ENCODE measurements around the gene MSTO1. TPM values are rescaled to one million over a fixed set of nuclear protein-coding genes. Genes with fewer than 3 reads are reported as not detected.
A peak's percentile ranks its signal among the peaks of the same experiment; 100 is the strongest.

The MSTO1 gene
- total and polyA plus RNA-seq, 2 donors (not counting 1 experiment from before 2014, with no cell fraction given) = 14.9 to 21.3 TPM

DNA sequence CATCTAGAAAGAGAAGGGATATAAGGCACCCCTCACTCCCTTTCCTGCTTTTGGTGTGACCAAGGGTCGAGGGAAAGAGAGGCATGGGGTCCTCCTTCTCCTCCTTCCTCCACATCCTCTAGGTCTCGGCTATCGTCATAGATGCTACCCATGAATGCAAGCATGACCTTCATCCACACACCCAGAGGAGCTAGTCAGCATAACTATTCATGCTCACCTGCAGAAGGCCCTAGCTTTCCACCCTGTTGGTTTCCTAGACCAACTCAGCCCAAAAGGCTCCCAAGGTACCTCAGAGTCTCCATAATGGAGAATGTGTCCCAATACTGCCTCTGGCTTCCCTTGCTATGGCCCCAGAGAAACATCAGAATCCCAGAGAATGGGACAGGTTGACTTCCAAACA lies 33.2 kb downstream of the MSTO1 start:
- Histone ChIP-seq H3K9ac (ENCODE audit: insufficient read depth, low read length) (no peak overlapping the region), H3K79me2 (ENCODE audit: control insufficient read depth, insufficient read depth, low read length) (no peaks in the 10 kb centered on the region), H3K27me3 (ENCODE audit: control insufficient read depth, insufficient read depth, low read length) (no peaks in the 10 kb centered on the region), H3K27ac (ENCODE audit: insufficient read depth, low read length) (no peak overlapping the region), H2AFZ (ENCODE audit: low read length) (no peak overlapping the region), H3K4me2 (ENCODE audit: extremely low read depth, insufficient read depth, low read length) (no peak overlapping the region), H3K4me3 (replicated peaks in 1 of 4; ENCODE audit: control extremely low read depth in 1 of 4, insufficient read depth in 1 of 4, low read depth in 3 of 4, low read length in 4 of 4) (no peak overlapping the region), H3K9me3 (ENCODE audit: control insufficient read depth, insufficient read depth, low read depth, low read length) (no peaks in the 10 kb centered on the region), H3K36me3 (ENCODE audit: control insufficient read depth, insufficient read depth, low read length) (no peaks in the 10 kb centered on the region), H4K20me1 (ENCODE audit: control insufficient read depth, extremely low read depth, insufficient read depth, low read length) (no peaks in the 10 kb centered on the region), H3K4me1 (ENCODE audit: control insufficient read depth, extremely low read depth, insufficient read depth, low read length) (no peaks in the 10 kb centered on the region)
- no peak for DNase-seq (ENCODE audit: low read depth in 2 of 2)
- TF ChIP-seq CTCF (conservative IDR thresholded peaks at IDR 0.05 in 1 of 2, IDR thresholded peaks at IDR 0.05 in 1 of 2; ENCODE audit: low read depth in 1 of 2, low read length in 2 of 2) (no peak), EZH2 (IDR thresholded peaks at IDR 0.05; ENCODE audit: low read length, missing control alignments) (no peak)

DNA sequence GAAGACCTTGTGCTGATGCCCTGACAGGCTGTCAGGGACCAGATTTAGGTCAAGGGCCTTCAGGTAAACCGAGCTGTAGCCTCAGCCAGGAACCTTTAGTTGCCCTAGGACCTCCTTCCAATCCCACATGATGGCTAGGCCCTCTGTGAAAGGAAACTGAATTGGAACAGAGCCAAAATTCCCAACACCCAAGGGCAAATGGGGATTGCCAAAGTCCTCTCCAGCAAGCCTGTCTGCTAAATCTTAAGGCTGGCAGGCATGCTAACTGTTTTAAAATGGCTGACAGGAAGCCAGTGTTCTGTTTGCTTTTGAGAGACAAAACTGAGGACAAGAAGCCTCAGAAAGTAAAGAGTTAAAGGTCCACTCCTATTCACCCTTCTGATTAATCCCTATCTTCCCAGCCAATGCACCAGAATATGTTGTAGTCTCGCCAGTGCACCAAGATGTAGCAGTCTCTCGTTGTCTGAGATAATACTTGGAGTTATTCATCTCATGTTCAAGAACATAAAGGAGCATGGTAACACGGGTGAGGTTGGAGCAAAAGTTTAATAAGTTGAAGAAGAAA lies 35.1 kb downstream of the MSTO1 start:
- Histone ChIP-seq H3K4me3 (replicated peaks in 1 of 4; ENCODE audit: control extremely low read depth in 1 of 4, insufficient read depth in 1 of 4, low read depth in 3 of 4, low read length in 4 of 4) (no peak overlapping the region), H3K36me3 (ENCODE audit: control insufficient read depth, insufficient read depth, low read length) (no peaks in the 10 kb centered on the region), H3K79me2 (ENCODE audit: control insufficient read depth, insufficient read depth, low read length) (no peaks in the 10 kb centered on the region), H4K20me1 (ENCODE audit: control insufficient read depth, extremely low read depth, insufficient read depth, low read length) (no peaks in the 10 kb centered on the region), H3K9me3 (ENCODE audit: control insufficient read depth, insufficient read depth, low read depth, low read length) (no peaks in the 10 kb centered on the region), H2AFZ (ENCODE audit: low read length) (no peak overlapping the region), H3K27ac (ENCODE audit: insufficient read depth, low read length) (no peak overlapping the region), H3K4me1 (ENCODE audit: control insufficient read depth, extremely low read depth, insufficient read depth, low read length) (no peaks in the 10 kb centered on the region), H3K4me2 (ENCODE audit: extremely low read depth, insufficient read depth, low read length) (peak overlapping the region; percentile 38), H3K9ac (ENCODE audit: insufficient read depth, low read length) (no peak overlapping the region), H3K27me3 (ENCODE audit: control insufficient read depth, insufficient read depth, low read length) (no peaks in the 10 kb centered on the region)
- TF ChIP-seq EZH2 (IDR thresholded peaks at IDR 0.05; ENCODE audit: low read length, missing control alignments) (no peak), CTCF (conservative IDR thresholded peaks at IDR 0.05 in 1 of 2, IDR thresholded peaks at IDR 0.05 in 1 of 2; ENCODE audit: low read depth in 1 of 2, low read length in 2 of 2) (no peak)
- no peak for DNase-seq (ENCODE audit: low read depth in 2 of 2)

DNA sequence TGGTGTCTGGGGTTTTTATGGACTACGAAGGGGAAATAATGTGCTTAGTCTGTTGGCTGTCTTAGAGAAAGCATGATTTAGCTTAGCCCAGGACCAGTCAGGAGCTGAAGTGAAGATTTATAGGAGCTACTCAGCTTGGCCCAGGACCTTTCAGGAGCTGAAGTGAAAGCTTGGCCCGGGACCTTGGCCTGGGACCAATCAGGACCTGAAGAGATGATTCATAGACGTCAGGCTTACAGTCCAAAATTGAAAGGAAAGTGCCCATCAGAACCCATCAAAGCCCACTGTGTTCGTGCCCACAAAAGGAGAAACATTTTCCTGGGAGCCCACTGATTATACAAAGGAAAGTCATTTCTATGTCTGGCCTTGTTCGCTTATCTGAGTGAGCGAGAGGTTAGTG lies 35.6 kb downstream of the MSTO1 start:
- peak in 1 of 2 donors; percentile 48 for DNase-seq (ENCODE audit: low read depth in 2 of 2)
- TF ChIP-seq CTCF (conservative IDR thresholded peaks at IDR 0.05 in 1 of 2, IDR thresholded peaks at IDR 0.05 in 1 of 2; ENCODE audit: low read depth in 1 of 2, low read length in 2 of 2) (no peak), EZH2 (IDR thresholded peaks at IDR 0.05; ENCODE audit: low read length, missing control alignments) (no peak)
- H3K9me3 ChIP-seq (ENCODE audit: control insufficient read depth, insufficient read depth, low read depth, low read length) = no peaks in the 10 kb centered on the region
- no peaks in the 10 kb centered on the region for H3K79me2 ChIP-seq (ENCODE audit: control insufficient read depth, insufficient read depth, low read length)
- no peak overlapping the region for H3K4me3 ChIP-seq (replicated peaks in 1 of 4; ENCODE audit: control extremely low read depth in 1 of 4, insufficient read depth in 1 of 4, low read depth in 3 of 4, low read length in 4 of 4)
- H3K27me3 ChIP-seq (ENCODE audit: control insufficient read depth, insufficient read depth, low read length) = no peaks in the 10 kb centered on the region
- no peaks in the 10 kb centered on the region for H3K4me1 ChIP-seq (ENCODE audit: control insufficient read depth, extremely low read depth, insufficient read depth, low read length)
- H2AFZ ChIP-seq (ENCODE audit: low read length) = no peak overlapping the region
- H3K9ac ChIP-seq (ENCODE audit: insufficient read depth, low read length) = no peak overlapping the region
- H4K20me1 ChIP-seq (ENCODE audit: control insufficient read depth, extremely low read depth, insufficient read depth, low read length) = no peaks in the 10 kb centered on the region
- peak overlapping the region; percentile 38 for H3K4me2 ChIP-seq (ENCODE audit: extremely low read depth, insufficient read depth, low read length)
- no peak overlapping the region for H3K27ac ChIP-seq (ENCODE audit: insufficient read depth, low read length)
- H3K36me3 ChIP-seq (ENCODE audit: control insufficient read depth, insufficient read depth, low read length) = no peaks in the 10 kb centered on the region

Data from fibroblast of lung (primary cell).